Hypothalamus (tissue), 51 donors: ENCODE results near the gene ITSN2.
A peak's percentile ranks its signal among the peaks of the same experiment; 100 is the strongest.

Experiments
- DNase-seq, 51 donors: peaks; one replicate each; lab custom pipeline; 2025; lab: John Stamatoyannopoulos, UW

The ITSN2 gene

GRCh38 chr2:24337890-24338289 is 22.4 kb downstream of the ITSN2 start:
- DNase-seq: no peak

DNA sequence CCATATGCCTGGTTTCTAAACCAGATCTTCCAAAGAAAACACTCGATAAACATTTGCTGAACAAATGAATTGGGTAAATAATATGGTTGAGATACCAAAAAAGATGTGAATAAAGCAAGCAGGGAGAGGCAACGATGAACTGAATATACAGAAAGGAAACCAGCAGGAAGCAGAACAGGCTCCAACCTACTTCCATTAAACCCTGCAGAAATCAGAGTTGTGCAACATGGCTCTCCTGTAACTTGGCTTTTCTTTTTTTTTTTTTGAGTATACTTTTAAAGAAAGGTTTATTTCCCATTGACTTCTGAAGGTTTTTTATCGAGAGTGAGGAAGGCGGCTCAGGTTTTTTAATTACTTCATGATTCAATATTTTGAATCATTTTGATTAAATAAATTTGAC is 23.5 kb downstream of the ITSN2 start:
- DNase-seq: no peak

DNA sequence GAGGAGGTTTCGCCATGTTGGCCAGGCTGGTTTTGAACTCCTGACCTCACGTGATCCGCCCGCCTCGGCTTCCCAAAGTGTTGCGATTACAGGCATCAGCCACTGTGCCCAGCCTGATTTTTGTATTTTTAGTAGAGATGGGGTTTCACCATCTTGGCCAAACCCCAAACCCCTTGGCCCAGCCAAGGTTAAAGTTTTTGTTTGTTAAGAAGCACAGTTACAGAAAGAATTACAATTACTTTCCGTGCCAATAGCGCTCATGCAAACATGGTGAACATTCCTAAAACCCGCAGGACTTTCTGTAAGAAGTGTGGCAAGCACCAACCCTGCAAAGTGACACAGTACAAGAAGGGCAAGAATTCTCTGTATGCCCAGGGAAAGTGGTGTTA is 26.1 kb downstream of the ITSN2 start:
- DNase-seq: no peak

GRCh38 chr2:24332791-24333540 is 27.4 kb downstream of the ITSN2 start:
- DNase-seq: no peak

GRCh38 chr2:24330161-24330560 is 30.2 kb downstream of the ITSN2 start:
- no peak for DNase-seq

- no peak for DNase-seq
These were observed 30.6 kb downstream of the ITSN2 start for GRCh38 chr2:24329700-24330099.

- DNase-seq: no peak
These were observed 32.3 kb downstream of the ITSN2 start for GRCh38 chr2:24328010-24328409.

GRCh38 chr2:24317491-24317920 is 42.8 kb downstream of the ITSN2 start:
- peak in 3 of 51 donors; percentile 5 to 9 (median 5) for DNase-seq

DNA sequence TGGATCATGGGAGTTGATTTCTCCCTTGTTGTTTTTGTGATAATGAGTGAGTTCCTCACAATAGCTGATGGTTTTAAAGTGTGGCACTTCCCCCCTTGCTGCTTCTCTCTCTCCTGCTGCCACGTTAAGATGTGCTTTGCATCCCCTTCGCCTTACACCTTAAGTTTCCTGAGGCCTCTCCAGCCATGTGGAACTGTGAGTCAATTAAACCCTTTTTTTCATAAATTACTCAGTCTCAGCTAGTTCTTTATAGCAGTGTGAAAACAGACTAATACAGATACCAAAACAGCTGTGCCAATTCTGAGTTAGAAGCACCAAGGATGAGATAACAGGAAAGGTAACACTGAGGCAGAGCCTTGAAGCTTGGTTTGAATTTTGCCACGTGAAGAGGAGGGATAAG is 44.7 kb downstream of the ITSN2 start:
- DNase-seq: no peak

GRCh38 chr2:24313744-24314632 is 46.3 kb downstream of the ITSN2 start:
- no peak for DNase-seq

DNA sequence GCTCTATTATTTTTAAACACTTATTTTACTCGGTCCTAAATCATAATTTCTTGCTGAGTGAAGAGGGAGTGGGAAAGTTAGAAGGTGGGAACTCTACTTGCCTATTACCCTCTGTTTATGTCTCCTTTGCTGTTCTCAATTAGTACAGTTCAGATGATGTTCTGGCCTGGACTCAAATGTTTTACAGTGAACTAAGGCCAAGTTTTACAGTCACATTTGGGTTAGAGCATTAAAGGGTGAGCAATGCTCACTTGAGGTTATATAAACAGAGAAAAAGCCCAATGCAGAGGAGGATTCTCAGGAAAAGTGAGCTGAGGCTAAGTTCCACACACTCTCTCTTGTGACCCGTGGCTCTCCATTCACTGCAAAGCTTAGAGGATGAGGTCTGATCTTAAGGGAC is 52.4 kb downstream of the ITSN2 start:
- DNase-seq: no peak

DNA sequence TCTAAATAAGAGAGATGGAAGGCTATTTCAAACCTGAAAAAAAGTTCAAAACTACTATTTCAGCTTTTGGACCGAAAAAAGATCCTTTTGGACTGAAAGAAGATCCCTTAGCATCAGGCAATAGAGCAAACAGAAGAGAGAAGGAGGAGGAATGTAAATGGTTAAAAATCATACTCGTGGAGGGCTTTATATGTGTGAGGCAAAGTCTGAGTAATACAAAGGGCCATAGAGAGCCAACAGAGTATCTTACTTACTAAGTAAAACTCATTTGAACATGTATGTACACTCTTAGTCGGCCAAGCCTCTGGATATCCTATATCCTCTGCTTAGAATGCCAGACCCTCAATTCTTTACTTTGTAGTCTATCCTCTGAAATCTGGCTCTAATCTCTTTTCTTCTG is 55.7 kb downstream of the ITSN2 start:
- DNase-seq: no peak

GRCh38 chr2:24304098-24304497 is 56.2 kb downstream of the ITSN2 start:
- peak in 27 of 51 donors; percentile 3 to 58 (median 24) for DNase-seq

- no peak for DNase-seq
These were observed 58.7 kb downstream of the ITSN2 start for GRCh38 chr2:24301599-24301998.

DNA sequence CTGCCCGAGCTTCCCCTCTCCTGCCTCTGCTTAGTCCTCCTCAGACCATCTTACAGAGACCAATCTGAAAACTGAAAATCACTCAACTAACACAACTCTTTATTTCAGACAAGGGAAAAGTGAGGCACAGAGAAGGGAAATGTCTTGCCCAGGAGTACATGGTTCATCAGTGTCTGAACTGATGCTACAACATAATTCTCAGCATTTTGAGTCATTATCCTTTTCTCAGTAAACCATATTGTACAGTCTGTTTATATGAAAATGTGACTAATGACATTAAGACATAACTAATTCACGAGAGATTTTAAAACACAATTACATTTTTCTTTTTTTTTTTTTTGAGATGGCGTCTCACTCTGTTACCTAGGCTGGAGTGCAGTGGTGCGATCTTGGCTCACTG is 62.7 kb downstream of the ITSN2 start:
- DNase-seq: no peak

- DNase-seq: no peak
These were observed 73.2 kb downstream of the ITSN2 start for GRCh38 chr2:24287171-24287570.

GRCh38 chr2:24285484-24286152 is 74.7 kb downstream of the ITSN2 start:
- DNase-seq: no peak

- no peak for DNase-seq
These were observed 79.7 kb downstream of the ITSN2 start for GRCh38 chr2:24280645-24281044.

- no peak for DNase-seq
These were observed 80.2 kb downstream of the ITSN2 start for GRCh38 chr2:24280161-24280560.

DNA sequence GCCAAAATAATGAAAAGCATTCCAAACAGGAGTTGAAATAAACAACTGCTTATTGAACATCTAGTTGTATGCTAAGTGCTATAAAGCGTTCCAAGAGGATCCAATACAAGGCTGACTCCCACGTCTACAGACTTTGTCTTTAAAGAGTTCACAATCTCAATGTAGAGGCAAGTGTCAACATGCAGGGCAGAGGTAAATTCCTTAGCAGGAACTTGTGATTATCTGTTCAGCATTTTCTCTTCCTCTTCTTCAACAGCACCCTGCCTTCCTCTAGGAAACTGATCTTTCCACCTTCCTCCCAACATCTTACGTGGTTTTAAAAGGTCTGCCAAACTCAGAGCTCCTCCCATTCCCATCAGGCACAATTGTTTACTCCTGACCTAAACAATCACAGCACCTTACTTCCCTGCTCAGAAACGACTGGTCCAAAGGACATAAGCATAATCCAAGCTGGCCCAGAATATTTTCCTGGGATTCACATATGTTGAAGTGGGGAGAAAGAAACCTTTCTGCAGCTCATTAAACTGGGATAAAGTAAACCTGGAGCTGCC is 83.9 kb downstream of the ITSN2 start:
- DNase-seq: no peak

DNA sequence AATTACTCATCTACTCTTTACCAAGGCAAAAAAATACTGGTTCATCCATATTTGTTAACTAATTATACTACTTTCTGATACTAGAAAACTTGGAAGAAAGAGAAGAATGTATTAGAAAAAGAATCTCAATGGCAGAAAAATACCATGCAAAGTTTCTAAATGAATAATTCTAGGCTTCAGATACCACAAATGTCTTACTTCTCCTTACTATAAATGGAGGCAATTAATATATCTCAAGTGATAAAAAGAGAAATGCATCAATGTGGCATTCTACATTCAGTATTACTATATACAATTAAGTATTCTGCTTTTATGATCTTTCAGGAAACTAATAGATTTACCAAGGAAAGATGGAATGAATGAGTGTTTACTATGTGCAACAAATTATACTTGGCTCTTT is 85.5 kb downstream of the ITSN2 start:
- DNase-seq: no peak
